Testis (tissue), 3 donors: ENCODE data around the gene NLRP1. TPM values are rescaled to one million over a fixed set of nuclear protein-coding genes. Genes with fewer than 3 reads are reported as not detected.
"Not testable (repeated sequence)": the region's sequence is repeated elsewhere in the genome, so short reads cannot be mapped to it uniquely, and the experiment has no call there.

Experiments
- DNase-seq: peaks from one replicate; pipeline ENCODE4 v3.0.0-alpha.2; 2019
- H3K27ac ChIP-seq, 2 donors: fragments of 200-600 bp; sonication (generic); one replicate each; pipeline ENCODE4 v1.5.1; 2019
- H3K27me3 ChIP-seq: fragments of 200-600 bp; sonication (generic); one replicate; pipeline ENCODE4 v1.5.1; 2019
- H3K36me3 ChIP-seq: fragments of 200-600 bp; sonication (generic); one replicate; pipeline ENCODE4 v1.5.1; 2017; ENCODE audit warnings: low read depth; ENCODE audit errors: missing control alignments
- H3K4me1 ChIP-seq: fragments of 200-600 bp; sonication (generic); one replicate; pipeline ENCODE4 v1.5.1; 2019
- H3K4me3 ChIP-seq, 2 donors: fragments of 200-600 bp; sonication (generic); one replicate each; pipeline ENCODE4 v1.5.1; 2017 to 2019
- H3K9me3 ChIP-seq: fragments of 200-600 bp; sonication (generic); one replicate; pipeline ENCODE4 v1.5.1; 2017
- CTCF ChIP-seq, 3 experiments: fragments of 450-650 bp in 2 of 3; fragments of 200-600 bp in 1 of 3; sonication (generic) in 1 of 3; IDR thresholded peaks; one replicate each; pipeline ENCODE4 v1.5.1; 2016 to 2019; ENCODE audit warnings: antibody characterized with exemption in 3 of 3, mild to moderate bottlenecking in 2 of 3, moderate library complexity in 1 of 3
- POLR2A ChIP-seq: fragments of 450-650 bp; IDR thresholded peaks from one replicate; pipeline ENCODE4 v1.6.1; 2017; ENCODE audit warnings: antibody characterized with exemption, mild to moderate bottlenecking, moderate library complexity
- WGBS, 2 donors: methylation state at CpG; one replicate each; pipeline ENCODE4 v1.1.5; 2018; 5-methylcytosine and 5-hydroxymethylcytosine counted together
- intact Hi-C: fragments of 100-400 bp; cut with DNase I; formaldehyde crosslinking; loops from one replicate; pipeline ENCODE4 v1.15.1; 2023; ENCODE audit warnings: low total_unique reads
- polyA plus RNA-seq: library from polyadenylated mRNA; stranded (reverse); fragments of 350-450 nt; fragmentation: Illumina TruSeq; extraction: RNeasy Lipid Tissue Mini Kit (QIAGEN cat#74804); gene quantifications from one replicate; pipeline ENCODE4 v1.2.3, GENCODE V29; 2014; ENCODE audit warnings: low read depth, low replicate concordance; ENCODE audit not compliant: insufficient read depth
- total RNA-seq, 2 donors: library from RNA; depleted of rRNA; stranded (reverse); fragments of >200 nt; gene quantifications; one replicate each; pipeline ENCODE4 v1.2.3, GENCODE V29; 2016

NLRP1 gene
- total and polyA plus RNA-seq, 3 donors from 2014 or later: 35.4 to 68.5 (median 39.0) TPM

DNA sequence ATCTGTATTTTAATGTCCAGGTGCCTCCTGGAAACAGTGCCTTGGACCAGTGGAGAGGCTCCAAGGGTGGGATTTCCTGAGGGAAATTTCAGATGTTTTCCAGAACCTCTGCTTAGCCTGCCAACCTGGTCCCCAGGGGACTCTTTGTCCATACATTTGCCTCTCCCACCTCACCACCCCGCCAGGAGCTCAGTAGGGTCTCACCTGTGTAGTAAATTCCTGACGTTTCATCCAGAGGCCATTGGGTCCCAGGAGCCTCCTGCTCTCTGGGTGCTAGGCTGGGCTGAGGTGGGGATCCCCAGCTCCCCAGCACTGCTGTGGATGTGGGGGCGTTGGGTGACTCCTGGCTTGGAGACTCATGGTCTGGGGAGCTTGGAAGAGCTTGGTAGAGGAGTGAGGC lies 2.7 kb downstream of the NLRP1 start:
- no peak for DNase-seq
- H3K9me3 ChIP-seq: no peaks in the 10 kb centered on the region
- TF ChIP-seq CTCF (IDR thresholded peaks at IDR 0.05) (no peak), POLR2A (no peak)
- no peaks in the 10 kb centered on the region for H3K4me1 ChIP-seq
- 76 to 80% methylated on average over 1 to 3 of the region's 3 CpGs for WGBS, 2 donors
- intact Hi-C loops: no loop called here
- H3K36me3 ChIP-seq: no peaks in the 10 kb centered on the region
- no peak overlapping the region for H3K27ac ChIP-seq
- no peaks in the 10 kb centered on the region for H3K27me3 ChIP-seq
- H3K4me3 ChIP-seq: no peak overlapping the region

DNA sequence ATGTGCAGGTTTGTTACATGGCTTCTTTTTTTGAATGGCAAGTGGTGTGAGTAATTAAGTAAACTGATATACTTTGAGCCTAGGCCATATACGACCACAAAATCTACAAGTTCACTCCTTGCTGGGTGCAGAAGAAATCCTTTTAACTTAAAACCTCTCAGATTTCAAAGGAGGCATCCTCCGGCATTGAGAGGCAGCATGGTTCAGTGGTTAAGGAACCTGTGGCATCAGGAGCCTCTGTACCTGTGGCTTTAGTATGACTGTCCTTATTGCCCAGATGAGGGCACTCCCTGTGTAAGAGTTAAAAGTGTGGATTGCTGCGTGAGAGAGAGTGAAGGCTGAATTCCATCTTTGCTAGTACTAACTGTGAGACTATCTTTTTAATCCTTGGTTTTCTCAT lies 3.3 kb downstream of the NLRP1 start:
- Histone ChIP-seq H3K9me3 (no peaks in the 10 kb centered on the region), H3K4me1 (no peaks in the 10 kb centered on the region), H3K27me3 (no peaks in the 10 kb centered on the region), H3K36me3 (no peaks in the 10 kb centered on the region), H3K4me3 (no peak overlapping the region), H3K27ac (no peak overlapping the region)
- no peak for DNase-seq
- intact Hi-C loops: no loop called here
- TF ChIP-seq POLR2A (no peak), CTCF (IDR thresholded peaks at IDR 0.05) (no peak)
- 50 to 55% methylated on average over 3 of the region's 3 CpGs for WGBS, 2 donors

DNA sequence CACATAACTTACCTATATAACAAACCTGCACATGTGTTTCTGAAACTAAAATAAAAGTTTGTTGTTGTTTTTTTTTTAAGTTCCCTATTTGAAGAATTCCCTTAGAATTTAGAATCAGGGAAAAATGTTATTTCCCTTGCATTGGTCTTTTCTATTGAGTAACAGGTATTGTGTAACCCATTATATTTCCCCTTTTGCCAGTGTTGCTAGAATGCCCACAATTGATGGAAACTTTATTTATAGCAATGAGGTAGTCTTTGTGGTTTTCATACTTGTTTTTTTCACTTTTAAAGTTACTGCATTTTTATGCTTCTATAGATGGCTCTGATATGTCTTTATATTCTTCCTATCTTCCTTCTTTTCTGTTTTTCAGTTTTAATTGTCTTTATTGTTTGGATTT lies 3.9 kb downstream of the NLRP1 start:
- TF ChIP-seq POLR2A (no peak), CTCF (IDR thresholded peaks at IDR 0.05) (no peak)
- Histone ChIP-seq H3K36me3 (no peaks in the 10 kb centered on the region), H3K27me3 (no peaks in the 10 kb centered on the region), H3K4me1 (no peaks in the 10 kb centered on the region), H3K9me3 (no peaks in the 10 kb centered on the region), H3K27ac (no peak overlapping the region), H3K4me3 (no peak overlapping the region)
- intact Hi-C loops: no loop called here
- DNase-seq: no peak

- H3K27ac ChIP-seq, intact Hi-C loops, H3K27me3 ChIP-seq, DNase-seq, H3K9me3 ChIP-seq, H3K4me1 ChIP-seq, H3K4me3 ChIP-seq, H3K36me3 ChIP-seq: not testable (repeated sequence)
- WGBS, 2 donors: 89 to 92% methylated on average over 4 of the region's 4 CpGs
Observed at GRCh38 chr17:5578768-5579167, 5.5 kb downstream of the NLRP1 start.

- H3K27me3 ChIP-seq, H3K27ac ChIP-seq, H3K4me1 ChIP-seq, intact Hi-C loops, DNase-seq, H3K36me3 ChIP-seq, H3K4me3 ChIP-seq, H3K9me3 ChIP-seq: not testable (repeated sequence)
- 95 to 100% methylated on average over 2 to 7 of the region's 7 CpGs for WGBS, 2 donors
Observed at GRCh38 chr17:5573017-5573416, 11.3 kb downstream of the NLRP1 start.

GRCh38 chr17:5571281-5571680 lies 13.0 kb downstream of the NLRP1 start:
- TF ChIP-seq CTCF (IDR thresholded peaks at IDR 0.05) (no peak), POLR2A (no peak)
- Histone ChIP-seq H3K4me1 (no peaks in the 10 kb centered on the region), H3K27me3 (no peaks in the 10 kb centered on the region), H3K9me3 (no peaks in the 10 kb centered on the region), H3K27ac (no peak overlapping the region), H3K36me3 (no peaks in the 10 kb centered on the region), H3K4me3 (no peak overlapping the region)
- intact Hi-C loops: no loop called here
- 81 to 88% methylated on average over 1 of the region's 1 CpG for WGBS, 2 donors
- DNase-seq: no peak
